Activated CD4-positive, alpha-beta memory T cell treated with anti-CD3 and anti-CD28 coated beads for 36 hours (primary cell): ENCODE data around the gene HOXC4. TPM values are rescaled to one million over a fixed set of nuclear protein-coding genes. Genes with fewer than 3 reads are reported as not detected.
A peak's percentile ranks its signal among the peaks of the same experiment; 100 is the strongest.

ENCODE experiments used
- CTCF ChIA-PET: fragments of 350-600 bp; sonication (Branson Sonifier 250); formaldehyde crosslinking; loops from one replicate; lab custom pipeline; 2021; ENCODE audit warnings: antibody characterized with exemption, inconsistent platforms; lab: Charles Lee
- POLR2A ChIA-PET: fragments of 350-600 bp; sonication (Branson Sonifier 250); formaldehyde crosslinking; loops from one replicate; lab custom pipeline; 2021; ENCODE audit warnings: antibody characterized with exemption; lab: Charles Lee
- DNase-seq: peaks from one replicate; pipeline ENCODE4 v3.0.0-alpha.2; 2020
- H3K27ac Mint-ChIP-seq: one replicate; pipeline ENCODE4 v1.8.0; 2021; ENCODE audit warnings: mixed read lengths
- H3K27me3 Mint-ChIP-seq: one replicate; pipeline ENCODE4 v1.8.0; 2021; ENCODE audit warnings: mixed read lengths
- H3K36me3 Mint-ChIP-seq: one replicate; pipeline ENCODE4 v1.8.0; 2021; ENCODE audit warnings: mixed read lengths
- H3K4me1 Mint-ChIP-seq: one replicate; pipeline ENCODE4 v1.8.0; 2021; ENCODE audit warnings: low read depth, mixed read lengths
- H3K4me3 Mint-ChIP-seq: one replicate; pipeline ENCODE4 v1.8.0; 2021; ENCODE audit warnings: mild to moderate bottlenecking, mixed read lengths
- H3K9me3 Mint-ChIP-seq: one replicate; pipeline ENCODE4 v1.8.0; 2021; ENCODE audit warnings: mixed read lengths
- intact Hi-C: fragments of 100-400 bp; cut with micrococcal nuclease; formaldehyde crosslinking; loops from one replicate; pipeline ENCODE4 v1.15.1; 2023
- total RNA-seq, 2 experiments: library from RNA; stranded (reverse); gene quantifications; one replicate each; pipeline ENCODE4 v1.2.3, GENCODE V29; 2021

The HOXC4 gene
- total RNA-seq, 2 experiments from 2014 or later: 0.17 TPM; not detected in 1

GRCh38 chr12:54009171-54010052 is 44.2 kb upstream of the HOXC4 start:
- H3K4me3 Mint-ChIP-seq: no peak overlapping the region
- peaks cover 84% of the 10 kb centered on the region for H3K27me3 Mint-ChIP-seq
- H3K27ac Mint-ChIP-seq: no peak overlapping the region
- POLR2A ChIA-PET: no interaction called here
- intact Hi-C loops: loop anchor here (10.0 kb wide), 1 partner anchor 355 kb away; the partner anchor contains the start of gene GPR84
- H3K4me1 Mint-ChIP-seq: peaks cover 26% of the 10 kb centered on the region
- H3K36me3 Mint-ChIP-seq: no peaks in the 10 kb centered on the region
- H3K9me3 Mint-ChIP-seq: no peaks in the 10 kb centered on the region
- CTCF ChIA-PET: interaction anchor here (0.7 to 9.3 kb wide), 13 partner anchors 8 to 508 kb away, joined by 3 to 127 read pairs (median 6); partner anchors contain the start of genes HOXC10, HOXC5, SMUG1 and TARBP2
- peak; percentile 36 for DNase-seq

GRCh38 chr12:54010053-54010971 is 43.3 kb upstream of the HOXC4 start:
- H3K27ac Mint-ChIP-seq: no peak overlapping the region
- H3K9me3 Mint-ChIP-seq: no peaks in the 10 kb centered on the region
- peaks cover 35% of the 10 kb centered on the region for H3K4me1 Mint-ChIP-seq
- POLR2A ChIA-PET: no interaction called here
- H3K4me3 Mint-ChIP-seq: no peak overlapping the region
- no peaks in the 10 kb centered on the region for H3K36me3 Mint-ChIP-seq
- DNase-seq: no peak
- CTCF ChIA-PET: interaction anchor here (4.9 to 9.3 kb wide), 3 partner anchors 182 to 205 kb away, joined by 46 to 127 read pairs (median 112); partner anchors contain the start of gene SMUG1
- intact Hi-C loops: no loop called here
- H3K27me3 Mint-ChIP-seq: peaks cover 84% of the 10 kb centered on the region

- DNase-seq: no peak
- ChIA-PET POLR2A (no interaction called here), CTCF (interaction anchor here (8.6 to 9.3 kb wide), 2 partner anchors 181 to 190 kb away, joined by 112 to 127 read pairs; partner anchors contain the start of gene SMUG1)
- H3K36me3 Mint-ChIP-seq: no peaks in the 10 kb centered on the region
- H3K27ac Mint-ChIP-seq: no peak overlapping the region
- intact Hi-C loops: no loop called here
- peaks cover 84% of the 10 kb centered on the region for H3K27me3 Mint-ChIP-seq
- peaks cover 36% of the 10 kb centered on the region for H3K4me1 Mint-ChIP-seq
- H3K4me3 Mint-ChIP-seq: no peak overlapping the region
- no peaks in the 10 kb centered on the region for H3K9me3 Mint-ChIP-seq
These were observed 42.5 kb upstream of the HOXC4 start for GRCh38 chr12:54010972-54011664.

GRCh38 chr12:54011665-54012532 is 41.7 kb upstream of the HOXC4 start:
- no peak for DNase-seq
- CTCF ChIA-PET: interaction anchor here (1.3 kb wide), 1 partner anchor 189 kb away, joined by 3 read pairs; no protein-coding TSS in a partner anchor
- peaks cover 32% of the 10 kb centered on the region for H3K4me1 Mint-ChIP-seq
- no peaks in the 10 kb centered on the region for H3K9me3 Mint-ChIP-seq
- no peaks in the 10 kb centered on the region for H3K36me3 Mint-ChIP-seq
- H3K27ac Mint-ChIP-seq: no peak overlapping the region
- peaks cover 81% of the 10 kb centered on the region for H3K27me3 Mint-ChIP-seq
- no peak overlapping the region for H3K4me3 Mint-ChIP-seq
- intact Hi-C loops: no loop called here
- POLR2A ChIA-PET: no interaction called here

- H3K27ac Mint-ChIP-seq: no peak overlapping the region
- no peak for DNase-seq
- ChIA-PET POLR2A (no interaction called here), CTCF (interaction anchor here (0.8 to 1.3 kb wide), 3 partner anchors 13 to 202 kb away, joined by 3 read pairs; partner anchors contain the start of gene HOXC9)
- H3K4me3 Mint-ChIP-seq: no peak overlapping the region
- intact Hi-C loops: no loop called here
- no peaks in the 10 kb centered on the region for H3K9me3 Mint-ChIP-seq
- H3K36me3 Mint-ChIP-seq: no peaks in the 10 kb centered on the region
- H3K4me1 Mint-ChIP-seq: peaks cover 35% of the 10 kb centered on the region
- H3K27me3 Mint-ChIP-seq: peaks cover 78% of the 10 kb centered on the region
These were observed 40.8 kb upstream of the HOXC4 start for GRCh38 chr12:54012631-54013409.

- no peaks in the 10 kb centered on the region for H3K9me3 Mint-ChIP-seq
- H3K27ac Mint-ChIP-seq: no peak overlapping the region
- no peak for DNase-seq
- peaks cover 31% of the 10 kb centered on the region for H3K4me1 Mint-ChIP-seq
- H3K4me3 Mint-ChIP-seq: no peak overlapping the region
- ChIA-PET CTCF (interaction anchor here (1.0 to 1.4 kb wide), 5 partner anchors 7 to 193 kb away, joined by 3 to 5 read pairs (median 4); partner anchors contain the start of genes HOXC5 and HOXC9), POLR2A (no interaction called here)
- intact Hi-C loops: loop anchor here (5.0 kb wide), 1 partner anchor 32 kb away; no protein-coding TSS in a partner anchor
- H3K36me3 Mint-ChIP-seq: no peaks in the 10 kb centered on the region
- peaks cover 73% of the 10 kb centered on the region for H3K27me3 Mint-ChIP-seq
These were observed 39.1 kb upstream of the HOXC4 start for GRCh38 chr12:54014377-54015017.

- POLR2A ChIA-PET: no interaction called here
- Mint-ChIP-seq H3K27me3 (peaks cover 70% of the 10 kb centered on the region), H3K27ac (peak overlapping the region; percentile 16), H3K4me1 (peaks cover 26% of the 10 kb centered on the region), H3K36me3 (no peaks in the 10 kb centered on the region), H3K9me3 (no peaks in the 10 kb centered on the region), H3K4me3 (no peak overlapping the region)
- intact Hi-C loops: loop anchor here (5.0 kb wide), 1 partner anchor 33 kb away; no protein-coding TSS in a partner anchor
- DNase-seq: no peak
- CTCF ChIA-PET: interaction anchor here (1.0 to 2.8 kb wide), 5 partner anchors 8 to 192 kb away, joined by 3 to 16 read pairs (median 5); partner anchors contain the start of gene HOXC5
These were observed 38.4 kb upstream of the HOXC4 start for GRCh38 chr12:54015018-54015931.

GRCh38 chr12:54016051-54016450 is 37.6 kb upstream of the HOXC4 start:
- Mint-ChIP-seq H3K36me3 (no peaks in the 10 kb centered on the region), H3K9me3 (no peaks in the 10 kb centered on the region), H3K27me3 (peaks cover 65% of the 10 kb centered on the region), H3K4me1 (peaks cover 24% of the 10 kb centered on the region), H3K27ac (no peak overlapping the region), H3K4me3 (no peak overlapping the region)
- POLR2A ChIA-PET: no interaction called here
- intact Hi-C loops: loop anchor here (2.0 to 5.0 kb wide), 2 partner anchors 17 to 34 kb away; partner anchors contain the start of gene HOXC5
- CTCF ChIA-PET: interaction anchor here (0.9 to 2.8 kb wide), 8 partner anchors 9 to 199 kb away, joined by 3 to 26 read pairs (median 8); partner anchors contain the start of genes HOXC10 and HOXC5
- no peak for DNase-seq
